IMR-90 (cell line): ENCODE measurements around the gene ABHD16B.

Source experiments
- BHLHE40 ChIP-seq: fragments of 150-350 bp; IDR thresholded peaks from 2 replicates; pipeline ENCODE4 v1.6.1; 2016; ENCODE audit warnings: mild to moderate bottlenecking, low read depth, low read length
- CHD1 ChIP-seq: IDR thresholded peaks from 2 replicates; pipeline ENCODE4 v1.6.1; 2012; ENCODE audit warnings: low read depth, low read length, improper control_type of control experiment
- CTCF ChIP-seq: conservative IDR thresholded peaks from 2 replicates; pipeline ENCODE4 v1.5.1; 2012; ENCODE audit warnings: mild to moderate bottlenecking, low read depth, low read length, improper control_type of control experiment
- ELK1 ChIP-seq: fragments of 150-350 bp; IDR thresholded peaks from 2 replicates; pipeline ENCODE4 v1.6.1; 2016; ENCODE audit warnings: low read depth, mild to moderate bottlenecking, low read length, moderate library complexity, borderline replicate concordance
- MAFK ChIP-seq: IDR thresholded peaks from 2 replicates; pipeline ENCODE4 v1.6.1; 2012; ENCODE audit warnings: low read depth, low read length, improper control_type of control experiment
- MAZ ChIP-seq: IDR thresholded peaks from 2 replicates; pipeline ENCODE4 v1.6.1; 2012; ENCODE audit warnings: low read depth, mild to moderate bottlenecking, low read length, improper control_type of control experiment, moderate library complexity, borderline replicate concordance
- POLR2A ChIP-seq: IDR thresholded peaks from 2 replicates; pipeline ENCODE4 v1.6.1; 2012; ENCODE audit warnings: mild to moderate bottlenecking, low read depth, low read length
- RAD21 ChIP-seq: IDR thresholded peaks from 2 replicates; pipeline ENCODE4 v1.6.1; 2012; ENCODE audit warnings: low read length, improper control_type of control experiment
- RCOR1 ChIP-seq: IDR thresholded peaks from 2 replicates; pipeline ENCODE4 v1.6.1; 2012; ENCODE audit warnings: mild to moderate bottlenecking, low read length, improper control_type of control experiment; ENCODE audit not compliant: insufficient replicate concordance
- SMC3 ChIP-seq: fragments of 150-350 bp; IDR thresholded peaks from 2 replicates; pipeline ENCODE4 v1.6.1; 2016; ENCODE audit warnings: low read depth, mild to moderate bottlenecking, antibody characterized with exemption, low read length, moderate library complexity
- USF2 ChIP-seq: fragments of 150-350 bp; IDR thresholded peaks from 2 replicates; pipeline ENCODE4 v1.6.1; 2017; ENCODE audit warnings: mild to moderate bottlenecking, antibody characterized with exemption, low read length, low read depth

DNA sequence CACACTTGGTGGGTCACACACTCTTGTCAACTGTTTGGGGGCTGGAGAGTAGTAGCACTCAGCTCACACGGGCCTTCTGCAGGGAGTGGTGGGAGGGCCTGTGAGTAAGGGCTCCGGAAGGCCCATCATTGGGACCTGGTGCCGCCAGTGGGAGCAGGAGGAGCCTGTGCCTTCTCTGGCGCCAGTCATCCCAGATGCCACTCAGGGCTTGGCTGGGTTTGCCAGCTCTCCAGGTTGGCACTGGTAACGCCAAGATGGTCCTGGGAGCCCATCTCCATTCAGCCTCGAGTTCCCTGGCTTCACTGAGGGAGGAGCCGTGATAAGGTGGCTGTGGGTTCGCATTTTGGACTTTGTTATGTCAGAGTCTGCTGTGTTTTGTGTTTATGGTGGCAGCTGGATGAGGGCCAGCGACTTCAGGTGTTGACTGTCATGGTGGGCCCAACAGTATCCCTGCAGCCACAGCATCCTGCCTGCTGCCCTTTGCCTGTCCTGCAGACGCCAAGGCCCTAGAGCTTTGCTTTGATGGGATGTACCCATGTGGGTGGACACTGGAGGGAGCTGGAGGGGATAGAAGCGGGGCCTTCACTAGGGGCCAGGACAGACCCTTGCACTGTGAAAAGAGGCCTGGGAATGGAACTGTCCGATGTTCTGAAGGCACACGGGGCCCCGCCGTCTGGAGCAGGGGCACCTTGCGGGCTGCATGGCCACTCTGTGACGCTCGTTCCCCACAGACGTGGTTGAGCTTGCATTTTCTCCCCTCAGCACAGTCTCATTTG is 20.3 kb downstream of the ABHD16B start:
- TF ChIP-seq MAZ (no peak), BHLHE40 (no peak), MAFK (no peak), RCOR1 (no peak), CTCF (no peak), POLR2A (no peak), CHD1 (no peak), RAD21 (no peak), SMC3 (no peak), USF2 (no peak), ELK1 (no peak)
